ENCODE measurements around the gene SLC35D3. TPM values are rescaled to one million over a fixed set of nuclear protein-coding genes. Genes with fewer than 3 reads are reported as not detected.

The SLC35D3 gene
- polyA plus RNA-seq, 3 donors, result not detected

DNA sequence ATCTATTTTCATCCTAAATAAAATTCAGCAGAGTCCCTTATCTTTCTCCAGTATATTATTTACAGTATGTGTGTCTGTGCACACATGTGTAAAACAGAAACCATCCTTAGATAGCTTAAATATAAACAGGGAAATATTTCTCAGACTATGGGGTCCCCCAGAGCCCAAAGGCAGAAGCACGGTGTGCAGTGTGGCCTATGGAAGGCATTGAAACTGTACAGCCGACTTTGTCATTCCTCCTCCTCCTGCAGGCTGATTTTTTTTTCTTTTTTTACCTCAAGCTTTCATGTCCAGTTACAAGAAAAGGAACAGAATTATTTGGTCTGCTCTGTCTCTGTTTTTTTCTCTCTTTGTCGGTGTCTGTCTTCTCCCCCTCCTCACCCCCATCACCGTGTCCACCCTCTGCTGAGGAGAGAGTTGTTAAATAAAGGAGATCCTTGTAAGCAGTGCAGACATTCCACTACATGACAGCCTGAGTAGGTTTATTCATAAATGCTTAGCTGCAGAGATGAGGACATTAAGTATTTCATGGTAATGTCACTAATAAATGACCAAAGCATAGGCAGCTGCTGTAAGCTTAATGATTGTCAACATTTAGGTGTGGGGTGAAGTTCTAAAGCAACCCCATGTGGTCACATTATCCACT, 31.8 kb upstream of the SLC35D3 start:
- intact Hi-C loops (cut with micrococcal nuclease), result no loop called here
- no peak for DNase-seq

DNA sequence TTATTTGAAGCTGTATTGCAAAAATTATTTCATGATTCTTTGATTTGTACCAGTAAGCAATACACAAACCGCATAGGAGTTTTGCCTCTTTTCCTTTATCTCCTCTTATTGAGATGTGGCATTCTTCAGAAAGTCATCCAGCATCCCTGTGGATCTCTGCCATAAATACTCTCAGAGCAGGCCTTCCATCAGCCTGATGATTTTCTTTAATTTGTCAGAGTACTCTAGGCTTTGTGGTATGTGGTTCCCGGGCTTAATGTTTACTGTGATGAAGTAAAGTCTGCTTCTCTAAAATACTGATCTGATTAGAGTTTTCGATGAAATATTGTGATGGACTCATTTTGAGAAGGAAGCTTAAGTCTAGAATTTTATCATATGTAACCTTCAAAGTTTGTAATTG, 31.1 kb upstream of the SLC35D3 start:
- H3K36me3 Mint-ChIP-seq, result peaks cover 0 to 14% of the 10 kb centered on the region in 2 donors
- Histone ChIP-seq H3K27ac (ENCODE audit: low read depth in 1 of 2, low read length in 2 of 2) (no peak overlapping the region), H4K20me1 (ENCODE audit: insufficient read depth, low read length) (no peaks in the 10 kb centered on the region), H3K79me2 (ENCODE audit: insufficient read depth, low read length) (no peaks in the 10 kb centered on the region), H3K4me2 (replicated peaks; ENCODE audit: extremely low read depth, low read length, poor library complexity, severe bottlenecking) (no peak overlapping the region), H3K4me1 (ENCODE audit: control insufficient read depth in 1 of 2, insufficient read depth in 2 of 2, low read length in 2 of 2) (peaks cover 3 to 7% of the 10 kb centered on the region in 2 donors), H2AFZ (ENCODE audit: insufficient read depth, low read depth, low read length, poor library complexity, severe bottlenecking) (no peak overlapping the region), H3K9me3 (replicated peaks in 1 of 2; ENCODE audit: control insufficient read depth in 1 of 2, insufficient read depth in 1 of 2, low read length in 2 of 2) (no peaks in the 10 kb centered on the region), H3K36me3 (replicated peaks in 1 of 2; ENCODE audit: control insufficient read depth in 1 of 2, insufficient read depth in 2 of 2, low read length in 2 of 2) (no peaks in the 10 kb centered on the region), H3K9ac (ENCODE audit: insufficient read depth, low read length, poor library complexity, severe bottlenecking) (no peak overlapping the region), H3K27me3 (ENCODE audit: control insufficient read depth in 2 of 2, insufficient read depth in 2 of 2, low read length in 2 of 2) (no peaks in the 10 kb centered on the region), H3K4me3 (replicated peaks in 1 of 3; ENCODE audit: low read depth in 2 of 3, low read length in 3 of 3) (no peak overlapping the region)
- H3K27ac Mint-ChIP-seq, result peak overlapping the region in 1 of 7 donors; percentile 40
- WGBS (ENCODE audit: insufficient coverage), result 100% methylated on average over 1 of the region's 3 CpGs
- intact Hi-C loops (cut with micrococcal nuclease), result no loop called here
- TF ChIP-seq, protein P1, sequence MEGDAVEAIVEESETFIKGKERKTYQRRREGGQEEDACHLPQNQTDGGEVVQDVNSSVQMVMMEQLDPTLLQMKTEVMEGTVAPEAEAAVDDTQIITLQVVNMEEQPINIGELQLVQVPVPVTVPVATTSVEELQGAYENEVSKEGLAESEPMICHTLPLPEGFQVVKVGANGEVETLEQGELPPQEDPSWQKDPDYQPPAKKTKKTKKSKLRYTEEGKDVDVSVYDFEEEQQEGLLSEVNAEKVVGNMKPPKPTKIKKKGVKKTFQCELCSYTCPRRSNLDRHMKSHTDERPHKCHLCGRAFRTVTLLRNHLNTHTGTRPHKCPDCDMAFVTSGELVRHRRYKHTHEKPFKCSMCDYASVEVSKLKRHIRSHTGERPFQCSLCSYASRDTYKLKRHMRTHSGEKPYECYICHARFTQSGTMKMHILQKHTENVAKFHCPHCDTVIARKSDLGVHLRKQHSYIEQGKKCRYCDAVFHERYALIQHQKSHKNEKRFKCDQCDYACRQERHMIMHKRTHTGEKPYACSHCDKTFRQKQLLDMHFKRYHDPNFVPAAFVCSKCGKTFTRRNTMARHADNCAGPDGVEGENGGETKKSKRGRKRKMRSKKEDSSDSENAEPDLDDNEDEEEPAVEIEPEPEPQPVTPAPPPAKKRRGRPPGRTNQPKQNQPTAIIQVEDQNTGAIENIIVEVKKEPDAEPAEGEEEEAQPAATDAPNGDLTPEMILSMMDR (IDR thresholded peaks at IDR 0.05), result no peak
- peaks cover 0 to 2% (median 0%) of the 10 kb centered on the region in 7 donors for H3K9me3 Mint-ChIP-seq
- peaks cover 0 to 4% (median 4%) of the 10 kb centered on the region in 3 donors for H3K27me3 Mint-ChIP-seq (ENCODE audit: low read depth in 3 of 3)
- peaks cover 8% of the 10 kb centered on the region for H3K4me1 Mint-ChIP-seq
- H3K4me3 Mint-ChIP-seq, result no peak overlapping the region
- DNase-seq, result no peak

More for the DNA sequence above, 31.8 kb upstream of the SLC35D3 start:
- H3K9me3 ChIP-seq (replicated peaks in 1 of 2; ENCODE audit: control insufficient read depth in 1 of 2, insufficient read depth in 1 of 2, low read length in 2 of 2), result no peaks in the 10 kb centered on the region
- Mint-ChIP-seq H3K4me3 (no peak overlapping the region), H3K27me3 (ENCODE audit: low read depth in 3 of 3) (peaks cover 0 to 4% (median 4%) of the 10 kb centered on the region in 3 donors), H3K4me1 (peaks cover 8% of the 10 kb centered on the region), H3K36me3 (peaks cover 0 to 14% of the 10 kb centered on the region in 2 donors), H3K27ac (peak overlapping the region in 1 of 7 donors; percentile 36), H3K9me3 (peaks cover 0 to 2% (median 0%) of the 10 kb centered on the region in 7 donors)
- no peaks in the 10 kb centered on the region for H3K36me3 ChIP-seq (replicated peaks in 1 of 2; ENCODE audit: control insufficient read depth in 1 of 2, insufficient read depth in 2 of 2, low read length in 2 of 2)
- H3K27me3 ChIP-seq (ENCODE audit: control insufficient read depth in 2 of 2, insufficient read depth in 2 of 2, low read length in 2 of 2), result no peaks in the 10 kb centered on the region
- no peak overlapping the region for H2AFZ ChIP-seq (ENCODE audit: insufficient read depth, low read depth, low read length, poor library complexity, severe bottlenecking)
- H3K79me2 ChIP-seq (ENCODE audit: insufficient read depth, low read length), result no peaks in the 10 kb centered on the region
- TF ChIP-seq, protein P1 (IDR thresholded peaks at IDR 0.05), result no peak
- WGBS (ENCODE audit: insufficient coverage), result no CpG with 5 or more reads among the region's 4 CpGs
- H3K27ac ChIP-seq (ENCODE audit: low read depth in 1 of 2, low read length in 2 of 2), result no peak overlapping the region
- H3K4me3 ChIP-seq (replicated peaks in 1 of 3; ENCODE audit: low read depth in 2 of 3, low read length in 3 of 3), result no peak overlapping the region
- peaks cover 3 to 7% of the 10 kb centered on the region in 2 donors for H3K4me1 ChIP-seq (ENCODE audit: control insufficient read depth in 1 of 2, insufficient read depth in 2 of 2, low read length in 2 of 2)
- H3K4me2 ChIP-seq (replicated peaks; ENCODE audit: extremely low read depth, low read length, poor library complexity, severe bottlenecking), result no peak overlapping the region
- H3K9ac ChIP-seq (ENCODE audit: insufficient read depth, low read length, poor library complexity, severe bottlenecking), result no peak overlapping the region
- no peaks in the 10 kb centered on the region for H4K20me1 ChIP-seq (ENCODE audit: insufficient read depth, low read length)
